MM.1S (cell line): ENCODE data around the gene SMURF2.

Source experiments
- EZH2 ChIP-seq: fragments of 300-600 bp; sonication (generic); optimal IDR thresholded peaks from 2 replicates; pipeline ENCODE3; 2017; ENCODE audit warnings: low read depth, mild to moderate bottlenecking, antibody characterized with exemption, low read length, mixed read lengths
- TF ChIP-seq, protein P1 (sequence below): fragments of 300-600 bp; sonication (generic); IDR thresholded peaks from 2 replicates; pipeline ENCODE4 v1.5.1; 2016; ENCODE audit warnings: antibody characterized with exemption, low read length, mixed read lengths

DNA sequence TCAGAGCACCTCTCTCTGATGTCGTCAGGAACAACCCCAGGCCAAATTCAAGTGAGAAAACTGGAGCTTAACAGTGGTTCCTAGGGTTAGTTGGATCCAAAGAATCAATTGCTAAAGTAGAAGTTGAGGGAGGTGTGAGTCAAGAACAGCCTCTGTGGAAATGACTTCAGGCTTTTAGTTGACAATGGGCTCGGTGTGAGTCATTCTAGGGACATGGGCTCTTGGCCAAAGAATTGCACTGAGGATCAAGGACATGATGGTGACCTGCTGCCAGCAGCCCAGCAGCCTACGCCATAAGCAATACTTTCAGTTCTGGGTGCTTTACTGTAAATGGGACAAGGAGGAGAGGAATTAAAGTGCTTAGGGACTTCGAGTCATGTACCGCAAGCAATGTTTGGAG is 32.1 kb upstream of the SMURF2 start:
- TF ChIP-seq, protein P1, sequence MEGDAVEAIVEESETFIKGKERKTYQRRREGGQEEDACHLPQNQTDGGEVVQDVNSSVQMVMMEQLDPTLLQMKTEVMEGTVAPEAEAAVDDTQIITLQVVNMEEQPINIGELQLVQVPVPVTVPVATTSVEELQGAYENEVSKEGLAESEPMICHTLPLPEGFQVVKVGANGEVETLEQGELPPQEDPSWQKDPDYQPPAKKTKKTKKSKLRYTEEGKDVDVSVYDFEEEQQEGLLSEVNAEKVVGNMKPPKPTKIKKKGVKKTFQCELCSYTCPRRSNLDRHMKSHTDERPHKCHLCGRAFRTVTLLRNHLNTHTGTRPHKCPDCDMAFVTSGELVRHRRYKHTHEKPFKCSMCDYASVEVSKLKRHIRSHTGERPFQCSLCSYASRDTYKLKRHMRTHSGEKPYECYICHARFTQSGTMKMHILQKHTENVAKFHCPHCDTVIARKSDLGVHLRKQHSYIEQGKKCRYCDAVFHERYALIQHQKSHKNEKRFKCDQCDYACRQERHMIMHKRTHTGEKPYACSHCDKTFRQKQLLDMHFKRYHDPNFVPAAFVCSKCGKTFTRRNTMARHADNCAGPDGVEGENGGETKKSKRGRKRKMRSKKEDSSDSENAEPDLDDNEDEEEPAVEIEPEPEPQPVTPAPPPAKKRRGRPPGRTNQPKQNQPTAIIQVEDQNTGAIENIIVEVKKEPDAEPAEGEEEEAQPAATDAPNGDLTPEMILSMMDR: no peak
- no peak for TF ChIP-seq EZH2
